NCI-H146 treated with DMSO at 0.1 percent for 48 hours (cell line): ENCODE measurements around the gene TPX2.
"Not testable (repeated sequence)": the region's sequence is repeated elsewhere in the genome, so short reads cannot be mapped to it uniquely, and the experiment has no call there.

Experiments
- DNase-seq: peaks from one replicate; lab custom pipeline; 2025; ENCODE audit not compliant: unreplicated experiment; lab: John Stamatoyannopoulos, UW

Gene TPX2

DNA sequence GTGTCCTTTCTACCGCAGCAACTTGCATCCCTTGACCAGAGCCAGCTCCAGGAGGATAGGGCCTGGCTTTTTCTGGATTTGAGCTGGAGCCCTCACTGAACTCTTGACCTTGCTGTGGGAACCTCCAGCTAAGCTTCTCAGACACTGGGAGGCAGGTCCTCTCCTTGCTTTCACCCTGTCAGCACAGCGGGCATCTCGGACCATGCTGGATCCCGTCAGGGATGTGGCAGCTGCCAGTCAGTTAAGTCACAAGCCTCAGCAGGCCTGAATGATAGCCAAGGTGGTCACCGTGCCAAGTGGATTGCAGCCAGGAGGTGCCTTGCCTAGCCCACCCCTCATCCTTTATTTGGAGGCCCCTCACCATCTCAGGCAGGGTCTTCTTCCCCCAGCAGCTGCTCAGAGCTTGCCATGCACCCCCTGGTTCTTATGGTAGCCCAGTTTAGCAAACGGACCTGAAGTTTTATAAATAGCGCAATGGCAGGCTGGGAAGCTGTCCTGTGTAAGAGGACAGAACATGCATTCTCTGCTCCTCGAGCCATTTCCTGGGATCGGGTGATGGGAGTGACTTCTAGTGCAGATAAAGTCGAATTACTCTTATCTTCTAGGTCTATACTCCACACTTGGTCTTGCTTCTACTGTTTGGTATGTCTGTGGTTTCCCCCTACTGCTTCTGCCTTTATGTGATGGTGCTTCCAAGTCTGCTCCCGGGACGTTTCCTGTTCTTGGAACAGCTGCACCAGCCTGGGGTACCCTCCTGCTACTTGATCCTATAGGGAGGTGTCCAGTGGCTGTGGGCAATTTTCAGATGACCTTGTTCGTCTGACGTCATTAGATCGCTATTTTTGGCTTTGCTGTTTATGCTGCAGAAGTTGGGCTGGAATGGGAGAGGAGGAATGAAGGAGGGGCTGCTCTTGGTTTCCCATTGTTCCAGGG is 73.0 kb downstream of the TPX2 start:
- DNase-seq, result no peak

DNA sequence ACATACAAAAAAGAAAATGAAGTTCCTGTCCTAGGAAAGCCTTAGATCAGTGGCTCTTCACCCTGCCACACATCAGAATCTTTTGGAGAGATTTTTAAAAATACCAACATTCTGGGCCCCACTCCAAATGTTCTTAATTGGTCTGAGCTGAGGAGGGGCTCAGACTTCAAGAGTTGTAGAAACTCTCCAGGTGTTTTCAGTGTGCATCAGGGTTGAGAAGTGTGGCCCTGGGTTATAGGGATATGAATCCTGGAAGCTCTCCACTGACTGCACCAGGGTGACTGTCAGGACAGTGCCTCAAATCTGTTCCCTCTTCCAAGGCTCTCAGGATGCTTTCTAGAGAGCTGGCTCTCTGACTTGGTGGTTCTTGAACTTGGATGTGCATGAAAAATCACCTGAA is 74.5 kb downstream of the TPX2 start:
- DNase-seq, result no peak

DNA sequence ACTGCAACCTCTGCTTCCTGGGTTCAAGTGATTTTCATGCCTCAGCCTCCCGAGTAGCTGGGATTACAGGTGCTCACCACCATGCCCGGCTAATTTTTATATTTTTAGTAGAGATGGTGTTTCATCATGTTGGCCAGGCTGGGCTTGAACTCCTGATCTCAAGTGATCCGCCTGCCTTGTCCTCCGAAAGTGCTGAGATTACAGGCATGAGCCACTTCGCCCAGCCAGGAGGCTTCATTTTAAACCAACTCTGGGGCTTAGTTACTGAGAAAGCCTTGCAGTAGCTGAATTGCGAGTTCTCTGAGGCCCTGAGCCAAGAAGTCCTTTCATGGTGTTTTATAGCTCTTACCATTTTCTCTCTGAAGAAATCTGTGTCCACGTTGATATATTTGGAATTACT is 75.1 kb downstream of the TPX2 start:
- DNase-seq, result not testable (repeated sequence)

DNA sequence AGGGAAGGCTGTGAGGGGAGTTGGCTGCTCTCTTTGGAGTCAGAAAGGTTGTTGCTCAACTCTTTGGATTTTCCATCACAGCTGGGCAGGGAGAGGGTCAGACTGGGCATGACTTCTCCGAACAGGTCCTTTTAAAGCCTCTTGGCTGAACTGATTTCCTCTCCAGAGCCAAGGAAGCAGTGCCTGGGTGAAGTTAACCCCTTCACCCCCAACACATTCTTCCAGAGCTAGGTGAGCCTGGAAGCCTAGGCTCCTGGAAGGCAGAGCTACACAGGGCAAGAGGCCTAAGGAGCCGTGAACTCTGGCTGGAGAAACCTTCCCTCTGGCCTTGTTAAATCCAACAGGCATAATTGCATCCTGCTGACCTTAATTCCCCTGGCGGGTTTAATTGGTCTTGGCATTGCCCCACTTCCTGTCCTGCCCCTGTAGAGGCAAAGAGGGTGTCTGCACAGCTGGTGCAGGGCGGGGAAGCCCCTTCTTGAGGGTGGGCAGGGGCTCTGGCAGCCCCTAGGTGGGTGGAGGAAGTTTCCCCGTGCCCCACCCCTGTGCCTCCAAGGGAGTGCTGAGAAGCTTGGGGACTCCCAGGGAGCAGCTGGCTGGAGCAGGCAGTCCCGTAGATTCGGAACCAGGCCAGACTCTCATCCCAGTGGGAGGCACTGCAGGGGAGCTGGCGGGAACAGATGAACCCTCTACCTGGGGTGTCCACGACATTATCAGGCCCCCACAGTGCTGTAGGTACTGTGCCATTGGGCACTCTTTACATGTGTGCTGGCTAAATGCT is 76.5 kb downstream of the TPX2 start:
- DNase-seq, result peak; percentile 76

DNA sequence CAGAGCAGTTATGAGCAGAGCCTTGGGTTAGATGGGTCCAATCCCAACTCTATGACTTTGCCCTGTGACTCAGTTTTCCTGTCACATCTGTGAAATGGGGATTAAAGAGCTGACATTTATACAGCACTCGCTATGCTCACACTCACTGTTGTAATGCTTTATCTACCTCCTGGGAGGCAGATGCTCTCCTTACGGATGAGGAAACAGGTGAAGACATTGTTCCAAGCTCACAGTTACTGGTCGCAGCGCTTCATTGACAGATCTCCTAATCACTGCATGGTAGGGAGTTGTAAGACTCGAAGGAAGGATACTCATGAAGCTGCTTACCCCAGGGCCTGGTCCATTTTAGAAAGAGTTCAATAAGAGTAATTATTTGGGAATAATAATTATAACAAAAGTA is 77.1 kb downstream of the TPX2 start:
- no peak for DNase-seq

DNA sequence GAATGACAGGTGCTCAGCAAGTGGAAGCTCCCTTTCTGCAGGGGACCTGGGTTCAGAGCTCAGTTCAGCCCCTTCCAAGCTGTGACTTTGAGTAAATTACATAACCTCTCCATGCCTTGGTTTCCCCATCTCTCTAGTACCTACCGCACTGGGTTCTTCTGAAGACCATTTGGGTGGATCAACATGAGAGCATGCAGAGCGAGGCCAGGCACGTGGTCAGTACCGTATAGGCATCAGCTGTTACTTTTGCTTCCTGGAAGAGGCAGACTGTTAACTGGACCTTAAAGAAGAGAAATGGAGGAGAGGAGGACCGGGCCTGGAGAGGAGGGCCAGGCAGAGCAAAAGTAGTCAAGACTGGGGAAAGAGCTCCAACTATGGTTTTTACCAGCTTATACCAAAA is 78.4 kb downstream of the TPX2 start:
- DNase-seq, result no peak

DNA sequence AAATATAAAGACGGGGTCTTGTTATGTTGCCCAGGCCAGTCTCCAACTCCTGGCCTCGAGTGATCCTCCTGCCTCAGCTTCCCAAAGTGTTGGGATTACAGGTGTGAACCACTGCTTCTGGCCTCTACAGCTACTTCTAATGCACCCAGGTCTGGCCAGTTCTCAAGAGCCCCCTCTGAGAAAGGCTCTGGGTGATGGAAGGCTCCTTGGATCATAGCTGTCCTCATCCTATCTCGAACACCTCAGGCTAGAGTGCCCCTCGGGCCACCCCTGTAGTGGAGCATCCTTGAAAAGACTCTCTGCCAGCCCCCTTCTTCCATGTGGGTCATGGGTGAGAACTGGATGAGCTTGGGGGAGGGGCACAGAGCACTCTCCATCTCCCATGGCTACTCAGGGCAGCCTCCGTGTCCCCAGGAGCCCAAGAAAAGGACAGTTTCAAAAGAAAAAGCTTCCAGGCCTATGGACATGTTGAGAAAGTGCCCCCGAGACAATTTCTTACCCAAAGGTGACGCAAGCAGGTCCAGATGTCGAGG is 79.4 kb downstream of the TPX2 start:
- no peak for DNase-seq

DNA sequence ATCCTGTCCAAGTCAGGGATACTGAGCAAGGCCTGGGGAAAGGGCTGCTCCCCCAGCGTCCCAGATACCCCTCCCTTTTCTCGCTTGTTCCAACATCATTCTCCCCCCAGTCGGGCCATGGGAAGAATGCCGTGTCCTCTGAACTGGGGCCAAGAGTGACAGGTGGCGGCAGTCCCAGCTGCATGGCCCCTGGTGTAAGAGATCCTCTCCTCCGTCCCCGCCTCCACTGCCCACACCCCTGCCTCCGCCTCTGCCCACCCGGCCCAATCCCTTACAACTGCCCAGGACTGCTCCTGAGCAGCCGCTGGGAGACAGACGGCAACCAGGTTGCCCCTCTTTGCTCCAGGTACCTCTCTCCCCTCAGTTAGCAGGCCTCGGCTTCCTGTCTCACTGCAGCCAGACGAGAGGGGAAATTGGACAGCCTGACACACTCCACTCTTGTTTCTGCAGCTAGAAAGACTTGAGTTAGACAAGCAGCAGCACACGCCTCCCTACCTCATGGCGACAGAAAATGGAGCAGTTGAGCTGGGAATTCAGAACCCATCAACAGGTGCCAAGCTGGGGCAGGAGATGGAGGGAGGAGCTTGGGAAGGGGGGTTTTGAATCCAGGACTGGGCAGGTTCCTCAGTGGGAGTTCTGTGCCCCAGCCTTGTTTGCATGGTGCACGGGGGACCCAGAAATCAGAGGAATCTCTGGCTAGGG is 80.1 kb downstream of the TPX2 start, which contains the start of gene MYLK2:
MYLK2 (plus strand) TSS at position 274 of the 702 bp plus-strand sequence; CDS start at position 499, 225 bp downstream.
- DNase-seq, result no peak

DNA sequence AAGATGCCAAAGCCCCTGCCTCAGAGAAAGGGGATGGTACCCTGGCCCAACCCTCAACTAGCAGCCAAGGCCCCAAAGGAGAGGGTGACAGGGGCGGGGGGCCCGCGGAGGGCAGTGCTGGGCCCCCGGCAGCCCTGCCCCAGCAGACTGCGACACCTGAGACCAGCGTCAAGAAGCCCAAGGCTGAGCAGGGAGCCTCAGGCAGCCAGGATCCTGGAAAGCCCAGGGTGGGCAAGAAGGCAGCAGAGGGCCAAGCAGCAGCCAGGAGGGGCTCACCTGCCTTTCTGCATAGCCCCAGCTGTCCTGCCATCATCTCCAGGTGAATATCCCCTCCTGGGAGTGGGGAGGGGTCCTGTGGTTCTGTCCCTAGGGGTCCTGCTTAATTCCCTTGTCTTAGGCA is 81.1 kb downstream of the TPX2 start:
- DNase-seq, result no peak

DNA sequence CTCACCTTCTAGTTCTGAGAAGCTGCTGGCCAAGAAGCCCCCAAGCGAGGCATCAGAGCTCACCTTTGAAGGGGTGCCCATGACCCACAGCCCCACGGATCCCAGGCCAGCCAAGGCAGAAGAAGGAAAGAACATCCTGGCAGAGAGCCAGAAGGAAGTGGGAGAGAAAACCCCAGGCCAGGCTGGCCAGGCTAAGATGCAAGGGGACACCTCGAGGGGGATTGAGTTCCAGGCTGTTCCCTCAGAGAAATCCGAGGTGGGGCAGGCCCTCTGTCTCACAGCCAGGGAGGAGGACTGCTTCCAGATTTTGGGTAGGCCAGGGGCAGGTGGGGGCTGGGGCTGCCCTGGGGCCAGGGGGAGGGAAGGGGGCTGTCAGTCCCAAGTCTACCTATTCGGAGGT is 82.3 kb downstream of the TPX2 start:
- no peak for DNase-seq

DNA sequence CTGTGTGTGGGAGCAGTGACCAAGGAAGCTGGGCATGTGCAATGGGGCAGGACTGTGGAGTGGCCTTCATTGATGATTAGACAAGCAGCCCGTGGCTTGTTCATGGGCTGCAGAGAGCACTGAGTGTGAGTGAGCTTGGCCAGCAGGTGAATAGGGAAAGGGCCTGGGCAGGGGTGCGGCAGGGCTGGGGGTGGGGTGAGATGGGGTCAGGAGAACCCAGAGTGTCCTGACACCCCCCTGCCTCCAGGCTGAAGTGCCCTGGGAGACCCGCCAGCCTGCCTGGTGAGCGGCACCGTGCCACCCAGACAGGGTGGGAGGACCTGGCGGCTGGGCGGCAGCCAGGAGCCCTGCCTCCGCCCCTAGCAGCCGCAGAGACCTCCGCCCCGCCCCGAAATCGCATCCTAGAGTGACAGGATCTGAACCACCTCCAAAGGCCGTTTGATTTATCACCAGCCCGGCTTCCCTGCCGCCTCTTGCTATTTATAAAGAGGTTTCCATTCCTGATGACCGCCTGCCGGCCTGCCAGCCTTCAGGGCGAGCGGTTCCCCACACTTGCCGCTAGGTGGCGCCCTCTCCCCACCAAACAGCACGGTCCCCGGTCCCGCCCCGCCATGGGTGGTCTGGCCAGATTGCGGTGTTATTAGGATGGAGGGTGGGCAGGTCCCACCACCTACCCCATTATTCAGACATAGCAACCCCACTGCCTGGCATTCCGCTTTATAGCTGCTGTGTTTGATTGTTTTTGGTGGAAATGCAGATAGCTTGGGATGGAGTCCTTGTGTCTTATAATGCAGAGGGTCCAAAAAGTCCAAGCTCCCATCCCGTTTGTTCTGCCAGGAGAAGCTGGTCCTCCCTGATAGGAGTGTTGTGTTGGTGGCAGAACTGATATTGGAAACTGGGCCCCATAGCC is 83.6 kb downstream of the TPX2 start:
- peak; percentile 90 for DNase-seq

DNA sequence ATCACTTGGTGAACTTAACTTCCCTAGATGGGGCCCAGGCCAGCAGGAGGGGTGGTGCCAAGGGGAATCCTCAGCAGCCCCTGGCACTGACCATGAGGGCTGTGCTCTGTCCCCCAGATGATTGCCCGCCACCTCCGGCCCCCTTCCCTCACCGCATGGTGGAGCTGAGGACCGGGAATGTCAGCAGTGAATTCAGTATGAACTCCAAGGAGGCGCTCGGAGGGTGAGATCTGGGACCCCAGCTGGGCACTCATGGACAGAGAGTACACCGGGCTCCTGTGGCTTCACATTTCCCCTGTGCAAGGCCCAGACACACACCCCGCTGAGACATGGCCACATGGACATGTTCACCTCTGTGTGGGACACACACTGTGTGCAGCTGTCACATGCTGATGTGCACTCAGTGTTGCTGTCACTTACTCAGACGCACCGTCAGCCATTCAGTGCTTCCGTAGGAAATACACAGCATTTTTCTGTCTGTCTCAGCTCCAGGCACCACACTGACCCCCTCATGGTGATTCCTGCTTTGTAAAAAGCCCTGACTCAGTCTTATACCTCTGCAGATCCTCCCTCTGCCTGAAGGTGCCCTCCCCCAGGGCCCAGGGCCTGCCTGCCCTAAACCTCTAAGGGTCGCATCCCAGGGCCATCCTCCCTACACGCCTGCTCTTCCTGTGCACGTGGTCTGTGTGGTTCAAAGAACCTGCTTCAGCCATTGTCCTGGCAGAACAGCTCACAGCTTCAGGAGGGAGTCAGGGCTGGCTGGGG is 84.5 kb downstream of the TPX2 start:
- no peak for DNase-seq

DNA sequence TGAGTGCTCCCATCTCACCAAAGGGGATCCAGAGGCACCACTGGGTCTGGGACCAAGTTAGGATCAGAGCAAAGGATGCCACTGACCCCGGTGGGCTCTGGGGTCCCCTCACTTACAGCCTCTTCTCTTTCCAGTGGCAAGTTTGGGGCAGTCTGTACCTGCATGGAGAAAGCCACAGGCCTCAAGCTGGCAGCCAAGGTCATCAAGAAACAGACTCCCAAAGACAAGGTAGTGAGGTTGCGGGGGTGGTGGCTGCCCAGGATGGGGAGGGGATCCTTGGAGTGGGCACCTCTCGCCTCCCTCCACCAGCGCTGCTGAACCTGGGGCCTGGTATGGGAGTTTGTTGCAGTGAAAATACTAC is 85.0 kb downstream of the TPX2 start:
- no peak for DNase-seq

DNA sequence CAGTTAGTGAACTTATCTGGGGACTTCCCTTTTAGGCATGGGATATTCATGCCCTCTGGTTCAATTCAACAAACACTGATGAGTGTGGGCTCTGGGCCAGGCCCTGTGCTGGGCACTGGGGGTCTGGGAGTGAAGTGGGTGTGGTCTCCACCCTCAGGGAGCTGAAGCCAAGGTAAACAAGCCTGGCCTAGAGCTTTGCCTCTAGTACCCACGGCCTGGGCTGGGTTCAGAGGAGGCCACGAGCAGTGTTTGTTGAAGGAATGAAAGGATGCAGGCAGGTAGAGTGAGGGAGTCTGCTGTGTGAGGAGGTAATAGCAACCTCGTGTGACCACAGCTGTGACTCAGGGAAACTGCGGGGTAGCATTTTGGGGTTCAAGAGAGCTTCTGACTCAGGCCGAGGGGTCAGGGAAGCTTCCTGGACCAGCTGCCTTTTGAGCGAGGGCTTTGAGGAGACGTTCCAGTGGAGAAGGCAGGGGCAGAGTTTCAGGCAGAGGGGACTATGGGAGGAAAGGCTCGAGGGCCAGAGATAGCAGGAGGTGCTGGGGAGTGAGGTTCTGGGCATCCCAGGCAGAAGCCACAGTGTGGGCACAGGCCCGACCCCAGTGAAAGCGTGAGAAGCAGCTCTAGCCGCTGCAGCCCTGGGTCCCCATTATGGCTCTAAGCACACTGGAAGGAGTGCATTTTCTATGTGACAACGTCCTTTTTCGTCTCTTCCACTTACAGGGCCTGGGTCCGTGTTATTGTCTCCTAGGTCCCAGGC is 85.6 kb downstream of the TPX2 start:
- no peak for DNase-seq

DNA sequence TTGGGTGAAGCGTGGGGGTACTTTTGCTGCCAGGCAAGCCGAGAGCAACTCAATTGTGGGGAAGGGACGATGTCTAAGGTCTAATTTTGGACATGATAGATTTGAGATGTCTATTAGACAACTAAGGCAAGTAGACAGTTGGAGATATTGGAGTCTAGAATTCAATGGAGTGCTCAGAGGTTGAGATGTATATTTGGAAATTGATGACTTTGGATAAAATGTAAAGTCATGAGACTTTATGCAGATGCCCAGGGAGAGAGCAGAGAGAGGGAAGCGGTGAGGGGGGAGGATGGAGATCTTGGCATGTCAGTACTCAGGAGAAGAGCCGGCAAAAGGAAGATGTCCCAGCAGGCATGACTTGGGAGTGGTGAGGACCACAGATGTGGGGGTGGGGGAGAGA is 87.0 kb downstream of the TPX2 start:
- DNase-seq, result no peak

DNA sequence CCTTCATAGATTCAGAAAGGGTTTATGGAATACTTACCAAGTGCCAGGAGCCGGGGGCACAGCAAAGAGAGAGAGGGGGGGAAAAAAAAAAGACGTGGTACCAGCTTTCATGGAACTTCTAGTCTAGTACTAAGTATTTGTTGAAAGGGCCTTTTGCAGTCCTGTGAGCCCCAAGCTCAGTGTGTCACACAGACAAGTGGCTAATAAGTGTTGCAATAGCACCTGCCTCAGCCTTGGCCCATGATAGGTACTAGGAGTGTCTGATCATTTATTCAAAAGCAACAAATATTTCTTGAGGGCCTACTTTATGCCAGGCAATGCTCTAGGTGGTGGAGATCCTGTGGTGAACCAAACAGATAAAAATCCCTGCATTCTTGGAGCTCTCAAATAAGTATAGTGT is 88.0 kb downstream of the TPX2 start:
- no peak for DNase-seq

DNA sequence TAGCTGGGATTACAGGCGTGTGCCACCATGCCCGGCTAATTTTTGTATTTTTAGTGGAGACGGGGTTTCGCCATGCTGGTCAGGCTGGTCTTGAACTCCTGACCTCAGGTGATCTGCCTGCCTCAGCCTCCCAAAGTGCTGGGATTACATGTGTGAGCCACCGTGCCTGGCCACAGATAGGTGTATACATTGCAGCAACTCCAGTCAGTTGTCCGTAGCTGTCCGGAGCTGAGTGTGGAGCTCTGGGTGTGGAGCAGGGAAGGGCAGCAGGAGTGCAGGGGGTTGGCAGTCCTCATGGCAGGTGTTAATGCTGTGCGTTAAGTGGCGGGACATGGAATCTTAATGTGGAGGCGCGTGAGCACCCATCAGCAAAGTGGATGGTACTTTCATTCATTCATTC is 88.9 kb downstream of the TPX2 start:
- DNase-seq, result not testable (repeated sequence)

DNA sequence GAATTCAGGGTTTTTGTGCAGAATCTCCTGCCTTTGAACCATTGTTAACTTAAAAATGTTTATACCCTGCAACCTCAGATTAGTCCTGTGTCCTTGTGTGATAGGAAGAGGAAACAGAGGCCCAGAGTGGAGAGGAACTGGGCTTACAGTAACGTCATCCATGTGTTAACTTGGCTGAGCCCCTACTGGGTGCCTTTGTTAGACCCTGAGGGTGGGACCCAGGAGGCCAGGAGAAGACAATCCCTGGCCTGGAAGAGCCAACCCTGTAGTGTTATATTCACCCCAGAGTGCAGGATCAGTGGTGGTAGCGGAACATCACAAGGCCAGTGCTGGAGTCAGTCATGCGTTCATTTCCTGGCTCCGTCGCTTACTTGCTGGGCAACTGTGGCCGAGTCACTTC is 90.6 kb downstream of the TPX2 start:
- DNase-seq, result no peak
